Aorta (tissue), 5 donors: Measurements from ENCODE around the gene SLC39A13. TPM values are rescaled to one million over a fixed set of nuclear protein-coding genes. Genes with fewer than 3 reads are reported as not detected.

Experiments used
- ATAC-seq: fragments of 200-7000 bp; cut with Tn5 transposase; one replicate; pipeline ENCODE4 v1.9.1; 2022; ENCODE audit warnings: moderate library complexity; ENCODE audit not compliant: low FRiP score
- DNase-seq, 2 donors: peaks; one replicate each; pipeline ENCODE4 v3.0.0-alpha.2; 2020
- H3K27ac ChIP-seq, 2 donors: one replicate each; pipeline ENCODE4 v1.5.1; 2013; ENCODE audit warnings: low read length in 2 of 2, mild to moderate bottlenecking in 2 of 2, moderate library complexity in 2 of 2, control low read depth in 1 of 2, inconsistent platforms in 1 of 2, low read depth in 1 of 2
- H3K27me3 ChIP-seq, 2 donors: one replicate each; pipeline ENCODE4 v1.6.1; 2013; ENCODE audit warnings: control low read depth in 1 of 2, low read length in 1 of 2, mild to moderate bottlenecking in 1 of 2, moderate library complexity in 1 of 2; ENCODE audit not compliant: insufficient read depth in 2 of 2, control insufficient read depth in 1 of 2
- H3K36me3 ChIP-seq, 2 donors: one replicate each; pipeline ENCODE4 v1.6.1; 2013; ENCODE audit warnings: control low read depth in 1 of 2, low read length in 1 of 2, mild to moderate bottlenecking in 1 of 2; ENCODE audit not compliant: insufficient read depth in 2 of 2, control insufficient read depth in 1 of 2
- H3K4me1 ChIP-seq, 2 donors: one replicate each; pipeline ENCODE4 v1.6.1; 2013; ENCODE audit warnings: low read length in 2 of 2, control low read depth in 1 of 2, mild to moderate bottlenecking in 1 of 2, moderate library complexity in 1 of 2; ENCODE audit not compliant: insufficient read depth in 2 of 2, control insufficient read depth in 1 of 2
- H3K4me3 ChIP-seq, 2 donors: one replicate each; pipeline ENCODE4 v1.5.1; 2013; ENCODE audit warnings: low read length in 2 of 2, control low read depth in 1 of 2, mild to moderate bottlenecking in 1 of 2
- H3K9me3 ChIP-seq: one replicate; pipeline ENCODE4 v1.6.1; 2013; ENCODE audit warnings: mild to moderate bottlenecking, low read length; ENCODE audit not compliant: control insufficient read depth
- WGBS, 2 donors: extraction: QIAGEN DNeasy Blood & Tissue Kit; methylation state at CpG; one replicate each; pipeline ENCODE4 v1.1.7; 2013; 5-methylcytosine and 5-hydroxymethylcytosine counted together
- intact Hi-C, 2 donors: fragments of 100-400 bp; cut with DNase I; formaldehyde crosslinking; loops; one replicate each; pipeline versions ENCODE4 v1.14.2 to v1.15.0; 2022
- polyA plus RNA-seq, 2 donors: library from polyadenylated mRNA; stranded (reverse); fragments of 200-250 nt; gene quantifications; one replicate each; pipeline ENCODE4 v1.2.3, GENCODE V29; 2013
- total RNA-seq, 2 donors: library from RNA; stranded (reverse); fragmentation: NEBNext Ultra II Directional; extraction: Animal tissue kit (Norgen Biotek cat#: 25700); gene quantifications; one replicate each; pipeline ENCODE4 v1.2.1, GENCODE V29; 2021
- donor health status: healthy with polysubstance abuse.
- donor health status: Bipolar disorder and iron deficiency.
- donor health status: DM: no; HTN: no; CAD: no.
- donor health status: DM: no; HTN: no; CAD: no.
- donor health status: DM: yes; HTN: yes; CAD: no.

SLC39A13 gene
- total and polyA plus RNA-seq, 4 donors = 34.7 to 118 (median 82.0) TPM

DNA sequence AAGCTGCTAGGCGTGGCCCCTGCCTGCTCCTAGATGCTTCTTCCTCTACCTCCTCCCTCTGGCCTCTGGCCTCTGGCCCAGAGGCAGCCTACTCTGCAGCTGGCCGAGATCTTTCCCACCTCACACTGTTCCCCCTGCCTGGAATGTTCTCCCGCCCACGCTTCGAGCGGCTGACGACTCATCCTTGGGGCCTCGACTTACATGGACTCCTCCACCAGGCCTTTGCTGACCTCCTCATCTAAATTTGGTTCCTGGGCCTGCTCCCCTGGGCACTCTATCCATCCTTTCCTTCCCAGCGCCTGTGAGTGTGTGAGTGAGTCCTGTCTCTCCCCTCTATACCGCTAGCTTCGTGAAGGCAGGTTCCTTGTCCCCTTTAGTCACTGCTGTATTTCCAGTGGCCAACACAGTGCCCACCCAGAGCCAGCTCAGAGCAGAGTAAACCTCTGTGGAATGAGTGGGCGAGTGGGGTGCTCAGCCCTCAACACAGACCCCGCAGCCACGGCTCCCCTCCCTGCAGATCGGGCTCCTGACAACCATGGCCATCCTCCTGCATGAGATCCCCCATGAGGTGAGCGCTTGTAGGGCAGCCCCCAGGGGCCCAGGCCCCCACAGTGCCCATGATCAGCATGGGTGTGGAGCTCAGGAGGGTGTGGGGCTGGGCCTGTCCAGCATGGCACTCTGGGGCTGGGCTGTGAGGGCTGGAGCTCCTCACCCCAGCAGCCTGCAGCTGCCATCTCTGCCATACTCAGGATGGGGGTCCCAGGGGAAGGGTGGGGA is 5.7 kb downstream of the SLC39A13 start:
- ATAC-seq (no peak), DNase-seq (no peak)
- peaks cover 0 to 7% of the 10 kb centered on the region in 2 donors for H3K36me3 ChIP-seq
- intact Hi-C loops = no loop called here
- 76 to 81% methylated on average over 16 of the region's 16 CpGs for WGBS, 2 donors
- peak overlapping the region in 1 of 2 donors; percentile 18 for H3K27ac ChIP-seq
- no peaks in the 10 kb centered on the region for H3K4me1 ChIP-seq
- H3K9me3 ChIP-seq = no peaks in the 10 kb centered on the region
- H3K4me3 ChIP-seq = no peak overlapping the region
- H3K27me3 ChIP-seq = no peaks in the 10 kb centered on the region

DNA sequence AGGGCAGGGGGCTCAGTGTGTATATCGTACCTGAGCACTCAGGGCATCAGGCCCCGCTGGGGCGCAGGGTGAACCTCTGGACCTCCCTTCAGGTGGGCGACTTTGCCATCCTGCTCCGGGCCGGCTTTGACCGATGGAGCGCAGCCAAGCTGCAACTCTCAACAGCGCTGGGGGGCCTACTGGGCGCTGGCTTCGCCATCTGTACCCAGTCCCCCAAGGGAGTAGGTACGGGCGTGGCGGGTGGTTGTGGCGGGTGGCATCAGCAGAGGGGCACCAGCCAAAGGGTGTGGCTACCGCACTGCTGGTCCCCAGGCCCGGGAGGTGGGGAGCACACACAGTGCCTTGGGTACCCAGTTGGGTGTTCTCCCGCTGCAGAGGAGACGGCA is 6.3 kb downstream of the SLC39A13 start:
- Histone ChIP-seq H3K4me1 (no peaks in the 10 kb centered on the region), H3K36me3 (peaks cover 0 to 7% of the 10 kb centered on the region in 2 donors), H3K9me3 (no peaks in the 10 kb centered on the region), H3K27ac (peak overlapping the region in 1 of 2 donors; percentile 3), H3K27me3 (no peaks in the 10 kb centered on the region), H3K4me3 (no peak overlapping the region)
- intact Hi-C loops = no loop called here
- 89 to 94% methylated on average over 18 to 19 of the region's 19 CpGs for WGBS, 2 donors
- no peak for ATAC-seq
- no peak for DNase-seq

DNA sequence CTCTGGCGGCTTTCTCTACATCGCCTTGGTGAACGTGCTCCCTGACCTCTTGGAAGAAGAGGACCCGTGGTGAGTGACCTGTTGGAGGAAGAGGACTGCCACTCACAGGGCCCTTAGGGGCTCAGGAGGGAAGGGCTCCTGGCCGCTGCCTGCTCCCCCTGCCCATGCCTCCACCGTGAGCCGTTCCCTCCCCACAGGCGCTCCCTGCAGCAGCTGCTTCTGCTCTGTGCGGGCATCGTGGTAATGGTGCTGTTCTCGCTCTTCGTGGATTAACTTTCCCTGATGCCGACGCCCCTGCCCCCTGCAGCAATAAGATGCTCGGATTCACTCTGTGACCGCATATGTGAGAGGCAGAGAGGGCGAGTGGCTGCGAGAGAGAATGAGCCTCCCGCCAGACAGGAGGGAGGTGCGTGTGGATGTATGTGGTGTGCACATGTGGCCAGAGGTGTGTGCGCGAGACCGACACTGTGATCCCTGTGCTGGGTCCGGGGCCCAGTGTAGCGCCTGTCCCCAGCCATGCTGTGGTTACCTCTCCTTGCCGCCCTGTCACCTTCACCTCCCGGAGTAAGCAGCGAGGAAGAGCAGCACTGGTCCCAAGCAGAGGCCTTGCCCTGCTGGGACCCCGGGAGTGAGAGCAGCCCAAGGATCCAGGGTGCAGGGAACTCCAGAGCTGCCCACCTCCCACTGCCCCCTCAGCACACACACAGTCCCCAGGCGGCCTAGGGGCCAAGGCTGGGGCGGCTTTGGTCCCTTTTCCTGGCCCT is 6.9 kb downstream of the SLC39A13 start:
- Histone ChIP-seq H3K27me3 (no peaks in the 10 kb centered on the region), H3K36me3 (peaks cover 0 to 10% of the 10 kb centered on the region in 2 donors), H3K4me1 (no peaks in the 10 kb centered on the region), H3K9me3 (no peaks in the 10 kb centered on the region), H3K27ac (peak overlapping the region; percentile 32 to 86), H3K4me3 (no peak overlapping the region)
- intact Hi-C loops = no loop called here
- DNase-seq = no peak
- no peak for ATAC-seq
- 79 to 83% methylated on average over 31 of the region's 31 CpGs for WGBS, 2 donors

DNA sequence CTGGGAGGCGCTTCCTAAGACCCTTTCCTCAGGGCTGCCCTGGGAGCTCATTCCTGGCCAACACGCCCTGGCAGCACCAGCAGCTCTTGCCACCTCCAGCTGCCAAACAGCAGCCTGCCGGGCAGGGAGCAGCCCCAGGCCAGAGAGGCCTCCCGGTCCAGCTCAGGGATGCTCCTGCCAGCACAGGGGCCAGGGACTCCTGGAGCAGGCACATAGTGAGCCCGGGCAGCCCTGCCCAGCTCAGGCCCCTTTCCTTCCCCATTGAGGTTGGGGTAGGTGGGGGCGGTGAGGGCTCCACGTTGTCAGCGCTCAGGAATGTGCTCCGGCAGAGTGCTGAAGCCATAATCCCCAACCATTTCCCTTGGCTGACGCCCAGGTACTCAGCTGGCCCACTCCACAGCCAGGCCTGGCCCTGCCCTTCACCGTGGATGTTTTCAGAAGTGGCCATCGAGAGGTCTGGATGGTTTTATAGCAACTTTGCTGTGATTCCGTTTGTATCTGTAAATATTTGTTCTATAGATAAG is 7.6 kb downstream of the SLC39A13 start:
- DNase-seq = peak; percentile 94 to 96
- no peak overlapping the region for H3K4me3 ChIP-seq

DNA sequence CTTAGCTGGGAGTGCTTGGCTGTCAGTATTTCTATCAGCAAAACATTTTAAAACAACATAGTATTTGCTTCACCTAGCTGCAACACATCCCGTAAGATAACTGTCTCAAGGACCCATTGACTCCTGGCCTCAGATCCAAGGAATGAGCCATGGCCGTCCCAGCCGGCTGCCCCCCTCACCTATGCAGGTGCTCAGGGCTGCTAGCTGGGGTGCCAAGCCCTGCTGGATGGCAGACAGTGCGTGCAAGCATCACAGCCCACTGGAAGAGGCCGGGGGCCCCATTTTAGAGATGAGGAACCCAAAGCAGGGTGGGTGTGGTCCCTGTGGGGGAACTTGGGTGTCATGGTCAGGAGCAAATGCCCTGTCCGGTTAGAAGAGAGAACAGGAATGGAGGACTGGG is 9.3 kb downstream of the SLC39A13 start:
- ATAC-seq (no peak), DNase-seq (no peak)
- intact Hi-C loops = no loop called here
- Histone ChIP-seq H3K9me3 (no peaks in the 10 kb centered on the region), H3K27me3 (no peaks in the 10 kb centered on the region), H3K36me3 (peaks cover 0 to 10% of the 10 kb centered on the region in 2 donors), H3K27ac (no peak overlapping the region), H3K4me3 (no peak overlapping the region), H3K4me1 (no peaks in the 10 kb centered on the region)
- 90 to 92% methylated on average over 6 of the region's 6 CpGs for WGBS, 2 donors

More for the DNA sequence above, 7.6 kb downstream of the SLC39A13 start:
- WGBS, 2 donors = 3 to 4% methylated on average over 13 of the region's 13 CpGs
- Histone ChIP-seq H3K36me3 (peaks cover 0 to 10% of the 10 kb centered on the region in 2 donors), H3K27me3 (no peaks in the 10 kb centered on the region), H3K9me3 (no peaks in the 10 kb centered on the region), H3K4me1 (no peaks in the 10 kb centered on the region), H3K27ac (peak overlapping the region; percentile 32 to 86)
- ATAC-seq = peak; percentile 89
- intact Hi-C loops = loop anchor here in 1 of 2 donors (1.0 kb wide), 1 partner anchor 10 kb away; the partner anchor contains the start of gene PSMC3

DNA sequence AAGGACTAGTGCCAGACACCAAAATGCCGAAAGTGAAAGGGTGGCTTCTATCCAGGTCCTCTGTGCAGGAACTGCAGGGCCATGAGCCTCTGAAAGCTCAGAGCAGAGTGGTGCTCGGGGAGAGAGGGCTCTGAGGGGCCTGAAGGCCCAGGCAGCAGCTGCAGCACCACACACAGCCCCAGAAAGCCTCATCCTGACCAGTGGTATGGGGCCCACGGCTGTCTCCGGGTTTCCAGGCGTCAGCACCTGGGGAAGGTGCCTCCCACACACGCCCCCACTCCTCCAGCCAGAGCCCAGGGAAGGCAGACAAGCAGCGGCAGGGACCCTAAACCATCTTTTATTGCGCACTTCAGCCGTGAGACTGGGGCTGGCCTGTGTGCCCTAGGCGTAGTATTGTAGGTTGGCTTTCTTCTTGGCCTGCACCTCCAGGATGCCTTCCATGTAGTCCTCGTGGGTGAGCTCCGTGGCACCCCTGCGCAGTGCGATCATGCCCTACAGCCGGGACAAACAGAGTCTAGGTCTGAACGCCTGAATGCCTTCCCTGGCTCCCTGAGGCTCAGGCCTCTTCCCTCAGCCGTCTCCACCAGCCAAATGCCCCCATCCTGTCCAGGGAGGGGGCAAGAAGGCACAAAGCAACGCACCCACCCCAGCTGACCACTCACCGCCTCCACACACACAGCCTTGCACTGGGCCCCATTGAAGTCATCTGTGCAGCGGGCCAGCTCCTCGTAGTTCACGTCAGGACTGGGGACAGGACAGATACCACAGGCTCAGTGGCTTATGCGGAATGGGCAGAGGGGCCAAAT is 10.3 kb downstream of the SLC39A13 start:
- DNase-seq = no peak
- no peak for ATAC-seq
- H3K36me3 ChIP-seq = peaks cover 0 to 10% of the 10 kb centered on the region in 2 donors
- intact Hi-C loops = no loop called here
- no peaks in the 10 kb centered on the region for H3K4me1 ChIP-seq
- no peaks in the 10 kb centered on the region for H3K27me3 ChIP-seq
- 77 to 79% methylated on average over 23 of the region's 23 CpGs for WGBS, 2 donors
- no peak overlapping the region for H3K4me3 ChIP-seq
- H3K27ac ChIP-seq = no peak overlapping the region
- H3K9me3 ChIP-seq = no peaks in the 10 kb centered on the region

DNA sequence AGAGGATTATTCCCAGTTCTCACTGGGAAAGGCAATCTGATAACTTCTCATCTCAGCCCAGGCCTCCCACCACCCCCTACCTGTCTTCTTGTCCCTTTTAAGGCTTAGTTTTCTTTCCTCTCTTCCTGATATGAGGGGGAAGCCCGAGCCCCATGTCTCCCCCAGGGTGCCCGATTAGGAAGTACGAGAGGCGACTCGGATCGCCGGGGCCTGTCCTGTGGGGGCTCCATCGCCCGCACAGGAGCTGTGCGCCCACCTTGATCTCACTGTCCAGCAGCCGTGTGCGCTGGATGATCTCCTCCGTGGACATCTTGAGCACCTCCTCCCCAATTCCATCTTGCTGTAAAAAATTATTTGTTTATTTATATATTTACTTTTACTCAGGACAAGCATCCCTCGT is 17.2 kb downstream of the SLC39A13 start:
- Histone ChIP-seq H3K27ac (peak overlapping the region in 1 of 2 donors; percentile 76), H3K36me3 (peaks cover 4 to 5% of the 10 kb centered on the region in 2 donors), H3K4me1 (no peaks in the 10 kb centered on the region), H3K9me3 (no peaks in the 10 kb centered on the region), H3K4me3 (peak overlapping the region; percentile 83 to 94), H3K27me3 (no peaks in the 10 kb centered on the region)
- ATAC-seq (no peak), DNase-seq (no peak)
- intact Hi-C loops = loop anchor here in 1 of 2 donors (1.0 kb wide), 1 partner anchor 9 kb away; no protein-coding TSS in a partner anchor
- WGBS, 2 donors = 1% methylated on average over 14 of the region's 14 CpGs
